Liver (tissue), 9 donors: Measurements from ENCODE around the gene RNF6. TPM values are rescaled to one million over a fixed set of nuclear protein-coding genes. Genes with fewer than 3 reads are reported as not detected.
"Not testable (repeated sequence)": the region's sequence is repeated elsewhere in the genome, so short reads cannot be mapped to it uniquely, and the experiment has no call there.

ENCODE experiments used
- DNase-seq: peaks from one replicate; pipeline ENCODE4 v3.0.0-alpha.2; 2017; ENCODE audit warnings: low spot score
- H3K27ac ChIP-seq, 2 donors: one replicate each; pipeline ENCODE4 v1.7.0; 2013; ENCODE audit warnings: inconsistent platforms in 2 of 2, low read length in 2 of 2, control low read depth in 1 of 2, low read depth in 1 of 2, mild to moderate bottlenecking in 1 of 2
- H3K27me3 ChIP-seq, 4 donors: one replicate each; pipeline versions ENCODE4 v1.6.1 to v1.7.0; 2013; ENCODE audit warnings: low read length in 3 of 4, inconsistent platforms in 1 of 4, mild to moderate bottlenecking in 1 of 4, moderate library complexity in 1 of 4; ENCODE audit not compliant: control insufficient read depth in 4 of 4, insufficient read depth in 4 of 4
- H3K36me3 ChIP-seq, 4 donors: one replicate each; pipeline versions ENCODE4 v1.6.1 to v1.7.0; 2013; ENCODE audit warnings: low read length in 3 of 4, mild to moderate bottlenecking in 3 of 4, low read depth in 1 of 4, moderate library complexity in 1 of 4; ENCODE audit not compliant: control insufficient read depth in 4 of 4, insufficient read depth in 3 of 4
- H3K4me1 ChIP-seq, 4 donors: one replicate each; pipeline versions ENCODE4 v1.6.1 to v1.7.0; 2013; ENCODE audit warnings: low read length in 3 of 4, mild to moderate bottlenecking in 3 of 4, moderate library complexity in 1 of 4; ENCODE audit not compliant: control insufficient read depth in 4 of 4, insufficient read depth in 4 of 4
- H3K4me3 ChIP-seq, 3 donors: one replicate each; pipeline versions ENCODE4 v1.6.1 to v1.7.0; 2013; ENCODE audit warnings: low read length in 3 of 3, control low read depth in 1 of 3, low read depth in 1 of 3, mild to moderate bottlenecking in 1 of 3
- H3K9ac ChIP-seq, 2 donors: one replicate each; pipeline ENCODE4 v1.7.0; 2013; ENCODE audit warnings: low read length in 2 of 2, mild to moderate bottlenecking in 2 of 2, moderate library complexity in 2 of 2, control low read depth in 1 of 2, low read depth in 1 of 2
- H3K9me3 ChIP-seq, 4 donors: one replicate each; pipeline versions ENCODE4 v1.6.1 to v1.7.0; 2013; ENCODE audit warnings: low read length in 3 of 4; ENCODE audit not compliant: control insufficient read depth in 4 of 4
- EGR1 ChIP-seq, 2 donors: IDR thresholded peaks; 2 replicates each; pipeline ENCODE4 v1.6.1; 2016 to 2018; ENCODE audit warnings: antibody characterized with exemption in 2 of 2, low read depth in 2 of 2
- FOXA1 ChIP-seq: IDR thresholded peaks from 2 replicates; pipeline ENCODE4 v1.6.1; 2016; ENCODE audit warnings: antibody characterized with exemption
- FOXA2 ChIP-seq: IDR thresholded peaks from 2 replicates; pipeline ENCODE4 v1.6.1; 2016; ENCODE audit warnings: antibody characterized with exemption
- HNF4G ChIP-seq: IDR thresholded peaks from 2 replicates; pipeline ENCODE4 v1.6.1; 2016; ENCODE audit warnings: antibody characterized with exemption
- JUND ChIP-seq, 2 donors: IDR thresholded peaks; 2 replicates each; pipeline ENCODE4 v1.6.1; 2016; ENCODE audit warnings: antibody characterized with exemption in 2 of 2
- MAX ChIP-seq: IDR thresholded peaks from 2 replicates; pipeline ENCODE4 v1.6.1; 2016; ENCODE audit warnings: antibody characterized with exemption
- NR2F2 ChIP-seq: IDR thresholded peaks from 2 replicates; pipeline ENCODE4 v1.6.1; 2016; ENCODE audit warnings: antibody characterized with exemption
- RAD21 ChIP-seq, 2 donors: IDR thresholded peaks; 2 replicates each; pipeline ENCODE4 v1.6.1; 2016; ENCODE audit warnings: antibody characterized with exemption in 2 of 2, mild to moderate bottlenecking in 2 of 2
- RXRA ChIP-seq, 2 donors: IDR thresholded peaks; 2 replicates each; pipeline ENCODE4 v1.6.1; 2017 to 2018; ENCODE audit warnings: antibody characterized with exemption in 2 of 2, mild to moderate bottlenecking in 1 of 2
- SP1 ChIP-seq: IDR thresholded peaks from 2 replicates; pipeline ENCODE4 v1.6.1; 2018; ENCODE audit warnings: antibody characterized with exemption, mild to moderate bottlenecking
- TAF1 ChIP-seq: conservative IDR thresholded peaks from 2 replicates; pipeline ENCODE4 v1.6.1; 2016; ENCODE audit warnings: antibody characterized with exemption, mild to moderate bottlenecking
- YY1 ChIP-seq: IDR thresholded peaks from 2 replicates; pipeline ENCODE4 v1.6.1; 2016; ENCODE audit warnings: antibody characterized with exemption, mild to moderate bottlenecking
- ZBTB33 ChIP-seq: IDR thresholded peaks from 2 replicates; pipeline ENCODE4 v1.6.1; 2016; ENCODE audit warnings: antibody characterized with exemption
- WGBS: extraction: QIAGEN DNeasy Blood & Tissue Kit; methylation state at CpG from one replicate; pipeline ENCODE4 v1.1.7; 2013; 5-methylcytosine and 5-hydroxymethylcytosine counted together
- polyA plus RNA-seq, 2 donors: library from polyadenylated mRNA; stranded (reverse) in 1 of 2; unstranded in 1 of 2; fragments of 200-250 nt in 1 of 2; fragments of >200 nt in 1 of 2; fragmentation: Nextera tagmentation in 1 of 2; extraction: Ambion mirVana in 1 of 2; gene quantifications; one replicate each; pipeline versions ENCODE4 v1.2.1 to v1.2.3, GENCODE V29; 2013 to 2015
- total RNA-seq, 2 donors: library from RNA; depleted of rRNA; stranded (reverse); fragments of >200 nt; gene quantifications; one replicate each; pipeline ENCODE4 v1.2.3, GENCODE V29; 2014
- TF ChIP-seq, protein P1 (sequence below): IDR thresholded peaks from 2 replicates; pipeline ENCODE4 v1.6.1; 2016; ENCODE audit warnings: antibody characterized with exemption
- TF ChIP-seq, protein P2 (sequence below): IDR thresholded peaks from 2 replicates; pipeline ENCODE4 v1.6.1; 2016; ENCODE audit warnings: antibody characterized with exemption, mild to moderate bottlenecking
- donor health status: healthy.
- donor health status: healthy.
- donor health status: healthy.
- donor health status: healthy.
- donor health status: healthy.

RNF6 gene
- total and polyA plus RNA-seq, 4 donors = 8.1 to 21.9 (median 14.8) TPM

- peak; percentile 73 for TF ChIP-seq ZBTB33
- TF ChIP-seq, protein P1, sequence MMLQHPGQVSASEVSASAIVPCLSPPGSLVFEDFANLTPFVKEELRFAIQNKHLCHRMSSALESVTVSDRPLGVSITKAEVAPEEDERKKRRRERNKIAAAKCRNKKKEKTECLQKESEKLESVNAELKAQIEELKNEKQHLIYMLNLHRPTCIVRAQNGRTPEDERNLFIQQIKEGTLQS = no peak
- TF ChIP-seq YY1 = peak; percentile 82
- TF ChIP-seq FOXA1 = no peak
These were observed 31.9 kb upstream of the RNF6 start, which contains the start of gene CDK8 (continued) for GRCh38 chr13:26253787-26254582.

DNA sequence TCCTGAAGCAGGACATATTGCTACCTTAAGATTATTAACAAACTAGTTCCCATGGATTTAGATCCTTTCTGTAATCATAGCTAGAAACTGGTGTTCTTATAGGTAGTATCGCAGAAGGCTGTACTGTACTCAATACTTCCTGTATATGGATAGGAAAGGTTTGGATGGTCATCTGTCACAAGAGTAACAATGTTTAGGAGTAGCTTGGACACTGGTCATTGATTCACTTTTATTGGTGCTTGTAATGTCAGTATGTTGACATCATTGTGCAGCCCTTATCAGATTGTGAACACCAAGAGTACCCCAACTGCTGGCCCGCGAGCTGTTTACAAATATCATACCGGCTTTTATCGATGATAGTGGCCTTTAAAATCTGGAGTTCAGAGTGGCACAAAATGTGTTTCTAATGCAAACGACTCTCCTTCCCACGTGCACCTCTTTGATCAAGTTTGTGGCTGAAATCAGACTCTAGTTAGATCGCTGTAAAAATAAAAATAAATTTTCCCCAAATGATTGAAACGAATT is 31.2 kb upstream of the RNF6 start:
- Histone ChIP-seq H3K4me1 (peaks cover 0 to 15% (median 11%) of the 10 kb centered on the region in 4 donors), H3K9me3 (no peaks in the 10 kb centered on the region), H3K27me3 (no peaks in the 10 kb centered on the region), H3K4me3 (peak overlapping the region; percentile 72 to 94 (median 83)), H3K36me3 (no peaks in the 10 kb centered on the region), H3K9ac (no peak overlapping the region), H3K27ac (peak overlapping the region; percentile 89 to 97)
- DNase-seq = no peak
- WGBS = 36% methylated on average over 9 of the region's 9 CpGs
- TF ChIP-seq FOXA2 = no peak

- not testable (repeated sequence) for H3K27ac ChIP-seq, H3K4me3 ChIP-seq, H3K27me3 ChIP-seq, H3K36me3 ChIP-seq, H3K9me3 ChIP-seq, H3K9ac ChIP-seq, DNase-seq
- peaks cover 0 to 15% (median 11%) of the 10 kb centered on the region in 4 donors for H3K4me1 ChIP-seq
- WGBS = 67% methylated on average over 4 of the region's 4 CpGs
These were observed 29.9 kb upstream of the RNF6 start for GRCh38 chr13:26252006-26252405.

DNA sequence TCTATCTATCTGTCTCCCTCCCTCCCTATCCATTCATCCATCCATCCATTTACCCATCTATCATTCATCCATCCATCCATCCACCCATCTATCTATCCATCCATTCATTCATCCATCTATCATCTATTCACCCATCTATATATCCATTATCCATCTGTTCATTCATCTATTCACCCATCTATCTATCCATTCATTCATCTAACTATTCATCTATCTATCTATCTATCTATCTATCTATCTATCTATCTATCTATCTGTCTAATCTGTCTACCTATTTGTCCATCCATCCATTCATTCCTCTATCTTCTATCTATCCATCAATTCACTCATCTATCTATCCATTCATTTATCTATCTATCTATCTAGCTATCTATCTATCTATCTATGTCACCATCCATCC is 27.4 kb upstream of the RNF6 start:
- H3K4me3 ChIP-seq = no peak overlapping the region
- H3K9me3 ChIP-seq = no peaks in the 10 kb centered on the region
- DNase-seq = no peak
- H3K27ac ChIP-seq = no peak overlapping the region
- H3K36me3 ChIP-seq = no peaks in the 10 kb centered on the region
- no peaks in the 10 kb centered on the region for H3K27me3 ChIP-seq
- peaks cover 0 to 2% (median 0%) of the 10 kb centered on the region in 4 donors for H3K4me1 ChIP-seq
- no peak overlapping the region for H3K9ac ChIP-seq
- TF ChIP-seq NR2F2 (no peak), HNF4G (no peak), YY1 (no peak), FOXA2 (no peak), FOXA1 (no peak), JUND (IDR thresholded peaks at IDR 0.05) (no peak), RAD21 (IDR thresholded peaks at IDR 0.05) (no peak), RXRA (IDR thresholded peaks at IDR 0.05) (no peak), MAX (no peak), SP1 (no peak), EGR1 (IDR thresholded peaks at IDR 0.05; ENCODE audit: low read depth in 2 of 2) (no peak), TAF1 (no peak), ZBTB33 (no peak)
- TF ChIP-seq, protein P1 = no peak
- TF ChIP-seq, protein P2, sequence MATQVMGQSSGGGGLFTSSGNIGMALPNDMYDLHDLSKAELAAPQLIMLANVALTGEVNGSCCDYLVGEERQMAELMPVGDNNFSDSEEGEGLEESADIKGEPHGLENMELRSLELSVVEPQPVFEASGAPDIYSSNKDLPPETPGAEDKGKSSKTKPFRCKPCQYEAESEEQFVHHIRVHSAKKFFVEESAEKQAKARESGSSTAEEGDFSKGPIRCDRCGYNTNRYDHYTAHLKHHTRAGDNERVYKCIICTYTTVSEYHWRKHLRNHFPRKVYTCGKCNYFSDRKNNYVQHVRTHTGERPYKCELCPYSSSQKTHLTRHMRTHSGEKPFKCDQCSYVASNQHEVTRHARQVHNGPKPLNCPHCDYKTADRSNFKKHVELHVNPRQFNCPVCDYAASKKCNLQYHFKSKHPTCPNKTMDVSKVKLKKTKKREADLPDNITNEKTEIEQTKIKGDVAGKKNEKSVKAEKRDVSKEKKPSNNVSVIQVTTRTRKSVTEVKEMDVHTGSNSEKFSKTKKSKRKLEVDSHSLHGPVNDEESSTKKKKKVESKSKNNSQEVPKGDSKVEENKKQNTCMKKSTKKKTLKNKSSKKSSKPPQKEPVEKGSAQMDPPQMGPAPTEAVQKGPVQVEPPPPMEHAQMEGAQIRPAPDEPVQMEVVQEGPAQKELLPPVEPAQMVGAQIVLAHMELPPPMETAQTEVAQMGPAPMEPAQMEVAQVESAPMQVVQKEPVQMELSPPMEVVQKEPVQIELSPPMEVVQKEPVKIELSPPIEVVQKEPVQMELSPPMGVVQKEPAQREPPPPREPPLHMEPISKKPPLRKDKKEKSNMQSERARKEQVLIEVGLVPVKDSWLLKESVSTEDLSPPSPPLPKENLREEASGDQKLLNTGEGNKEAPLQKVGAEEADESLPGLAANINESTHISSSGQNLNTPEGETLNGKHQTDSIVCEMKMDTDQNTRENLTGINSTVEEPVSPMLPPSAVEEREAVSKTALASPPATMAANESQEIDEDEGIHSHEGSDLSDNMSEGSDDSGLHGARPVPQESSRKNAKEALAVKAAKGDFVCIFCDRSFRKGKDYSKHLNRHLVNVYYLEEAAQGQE = no peak
